Natural killer cell (primary cell): ENCODE results near the gene FGD2. TPM values are rescaled to one million over a fixed set of nuclear protein-coding genes. Genes with fewer than 3 reads are reported as not detected.

ENCODE experiments used
- ATAC-seq, 3 donors: fragments of 150-1000 bp in 2 of 3; fragments of 200-7000 bp in 1 of 3; cut with Tn5 transposase; 1 replicate in 1 of 3; 2 replicates in 2 of 3; pipeline ENCODE4 v1.10.0; 2021; ENCODE audit warnings: mild to moderate bottlenecking in 2 of 3, moderate library complexity in 2 of 3
- DNase-seq, 2 donors: peaks; one replicate each; pipeline versions ENCODE4 v3.0.0 to v3.0.0-alpha.2; 2013 to 2021; ENCODE audit warnings: mixed read lengths in 1 of 2
- H3K27ac ChIP-seq: one replicate; pipeline ENCODE4 v1.5.1; 2013; ENCODE audit warnings: mild to moderate bottlenecking, low read length
- H3K27me3 ChIP-seq: one replicate; pipeline ENCODE4 v1.6.1; 2013; ENCODE audit warnings: low read length; ENCODE audit not compliant: control insufficient read depth, insufficient read depth
- H3K36me3 ChIP-seq: one replicate; pipeline ENCODE4 v1.6.1; 2013; ENCODE audit warnings: low read length; ENCODE audit not compliant: control insufficient read depth, insufficient read depth
- H3K4me1 ChIP-seq: one replicate; pipeline ENCODE4 v1.6.1; 2013; ENCODE audit warnings: low read length; ENCODE audit not compliant: control insufficient read depth, insufficient read depth
- H3K4me3 ChIP-seq: one replicate; pipeline ENCODE4 v1.5.1; 2013; ENCODE audit warnings: low read length
- H3K9me3 ChIP-seq: one replicate; pipeline ENCODE4 v1.6.1; 2013; ENCODE audit warnings: low read length; ENCODE audit not compliant: control insufficient read depth, insufficient read depth
- H3K27ac Mint-ChIP-seq, 2 donors: one replicate each; pipeline ENCODE4 v1.8.0; 2022; ENCODE audit warnings: mild to moderate bottlenecking in 2 of 2, mixed read lengths in 2 of 2, moderate library complexity in 1 of 2
- H3K27me3 Mint-ChIP-seq, 2 donors: one replicate each; pipeline ENCODE4 v1.8.0; 2022; ENCODE audit warnings: low read depth in 2 of 2, mixed read lengths in 2 of 2
- H3K36me3 Mint-ChIP-seq: one replicate; pipeline ENCODE4 v1.8.0; 2022; ENCODE audit warnings: mixed read lengths
- H3K4me1 Mint-ChIP-seq, 2 donors: one replicate each; pipeline ENCODE4 v1.8.0; 2022; ENCODE audit warnings: mixed read lengths in 2 of 2
- H3K4me3 Mint-ChIP-seq: one replicate; pipeline ENCODE4 v1.8.0; 2022; ENCODE audit warnings: mild to moderate bottlenecking, moderate library complexity, mixed read lengths
- H3K9me3 Mint-ChIP-seq, 2 donors: one replicate each; pipeline ENCODE4 v1.8.0; 2022; ENCODE audit warnings: mixed read lengths in 2 of 2
- CTCF ChIP-seq: fragments of 200-600 bp; IDR thresholded peaks from one replicate; pipeline ENCODE4 v1.8.0; 2022; ENCODE audit warnings: antibody characterized with exemption
- WGBS: methylation state at CpG from one replicate; pipeline ENCODE4 v1.1.7; 2013; ENCODE audit warnings: missing lambda C conversion rate; ENCODE audit not compliant: insufficient coverage; 5-methylcytosine and 5-hydroxymethylcytosine counted together
- intact Hi-C: fragments of 100-400 bp; cut with micrococcal nuclease; formaldehyde crosslinking; loops from one replicate; pipeline ENCODE4 v1.14.2; 2022
- total RNA-seq, 4 donors: library from RNA; stranded (reverse); fragments of 120-200 nt in 1 of 4; gene quantifications; one replicate each; pipeline versions ENCODE4 v1.2.3 to v1.2.4, GENCODE V29; 2013 to 2022

Gene FGD2
- total RNA-seq, 3 donors from 2014 or later (not counting 1 experiment from before 2014, with no cell fraction given) = 6.3 to 22.3 (median 14.1) TPM

- no peaks in the 10 kb centered on the region for H3K36me3 ChIP-seq
- H3K27me3 ChIP-seq = no peaks in the 10 kb centered on the region
- peaks cover 3% of the 10 kb centered on the region for H3K4me1 ChIP-seq
- DNase-seq = no peak
- TF ChIP-seq CTCF = no peak
- H3K36me3 Mint-ChIP-seq = no peaks in the 10 kb centered on the region
- H3K9me3 Mint-ChIP-seq = no peaks in the 10 kb centered on the region
- no peak overlapping the region for H3K27ac ChIP-seq
- no peak overlapping the region for H3K4me3 Mint-ChIP-seq
- H3K9me3 ChIP-seq = no peaks in the 10 kb centered on the region
- H3K27me3 Mint-ChIP-seq = no peaks in the 10 kb centered on the region
- WGBS = 90% methylated on average over 4 of the region's 6 CpGs
- intact Hi-C loops = no loop called here
- no peak for ATAC-seq
- no peak overlapping the region for H3K27ac Mint-ChIP-seq
- no peaks in the 10 kb centered on the region for H3K4me1 Mint-ChIP-seq
- H3K4me3 ChIP-seq = no peak overlapping the region
These were observed 57.0 kb downstream of the FGD2 start for GRCh38 chr6:37062424-37062823.

- peak overlapping the region in 1 of 2 donors; percentile 29 for H3K27ac Mint-ChIP-seq
- H3K9me3 Mint-ChIP-seq = no peaks in the 10 kb centered on the region
- H3K27ac ChIP-seq = no peak overlapping the region
- H3K27me3 Mint-ChIP-seq = no peaks in the 10 kb centered on the region
- intact Hi-C loops = no loop called here
- H3K9me3 ChIP-seq = no peaks in the 10 kb centered on the region
- no peaks in the 10 kb centered on the region for H3K36me3 ChIP-seq
- peak overlapping the region; percentile 35 for H3K4me3 Mint-ChIP-seq
- H3K4me1 ChIP-seq = peaks cover 44% of the 10 kb centered on the region
- H3K36me3 Mint-ChIP-seq = no peaks in the 10 kb centered on the region
- WGBS = 42% methylated on average over 17 of the region's 17 CpGs
- H3K4me1 Mint-ChIP-seq = peaks cover 35 to 49% of the 10 kb centered on the region in 2 donors
- TF ChIP-seq CTCF = no peak
- no peaks in the 10 kb centered on the region for H3K27me3 ChIP-seq
- DNase-seq (no peak), ATAC-seq (peak in 2 of 3 donors; percentile 30 to 33)
- no peak overlapping the region for H3K4me3 ChIP-seq
These were observed 63.2 kb downstream of the FGD2 start for GRCh38 chr6:37068356-37069270.

GRCh38 chr6:37069639-37070038 lies 64.2 kb downstream of the FGD2 start:
- Histone ChIP-seq H3K4me1 (peaks cover 44% of the 10 kb centered on the region), H3K4me3 (no peak overlapping the region), H3K36me3 (no peaks in the 10 kb centered on the region), H3K27me3 (no peaks in the 10 kb centered on the region), H3K27ac (no peak overlapping the region), H3K9me3 (no peaks in the 10 kb centered on the region)
- intact Hi-C loops = no loop called here
- H3K36me3 Mint-ChIP-seq = no peaks in the 10 kb centered on the region
- WGBS = 72% methylated on average over 5 of the region's 5 CpGs
- no peak for TF ChIP-seq CTCF
- H3K4me1 Mint-ChIP-seq = peaks cover 42 to 50% of the 10 kb centered on the region in 2 donors
- no peak for ATAC-seq
- no peak overlapping the region for H3K27ac Mint-ChIP-seq
- no peaks in the 10 kb centered on the region for H3K9me3 Mint-ChIP-seq
- H3K4me3 Mint-ChIP-seq = peak overlapping the region; percentile 7
- no peaks in the 10 kb centered on the region for H3K27me3 Mint-ChIP-seq
- no peak for DNase-seq
